Activated T-helper 17 cell treated with anti-CD3 and anti-CD28 coated beads, Interleukin-2, amount 50 U/mL, for 72 hours (primary cell): Measurements from ENCODE around the gene SCART1. TPM values are rescaled to one million over a fixed set of nuclear protein-coding genes. Genes with fewer than 3 reads are reported as not detected.
"Not testable (repeated sequence)": the region's sequence is repeated elsewhere in the genome, so short reads cannot be mapped to it uniquely, and the experiment has no call there.

Experiments
- ATAC-seq: fragments of 150-1000 bp; cut with Tn5 transposase; replicated peaks from 2 replicates; pipeline ENCODE4 v1.10.0; 2021; ENCODE audit warnings: mild to moderate bottlenecking, moderate library complexity
- H3K27ac Mint-ChIP-seq: one replicate; pipeline ENCODE4 v1.8.0; 2022; ENCODE audit warnings: mixed read lengths
- H3K27me3 Mint-ChIP-seq: one replicate; pipeline ENCODE4 v1.8.0; 2022; ENCODE audit warnings: mixed read lengths
- H3K36me3 Mint-ChIP-seq: one replicate; pipeline ENCODE4 v1.8.0; 2022; ENCODE audit warnings: low read depth, mild to moderate bottlenecking, mixed read lengths
- H3K4me1 Mint-ChIP-seq: one replicate; pipeline ENCODE4 v1.8.0; 2022; ENCODE audit warnings: mixed read lengths
- H3K4me3 Mint-ChIP-seq: one replicate; pipeline ENCODE4 v1.8.0; 2022; ENCODE audit warnings: mild to moderate bottlenecking, mixed read lengths
- H3K9me3 Mint-ChIP-seq: one replicate; pipeline ENCODE4 v1.8.0; 2022; ENCODE audit warnings: mixed read lengths
- total RNA-seq, 2 donors: library from RNA; stranded (reverse); gene quantifications; one replicate each; pipeline ENCODE4 v1.2.3, GENCODE V29; 2022

SCART1 gene
- total RNA-seq, 2 donors from 2014 or later = 7.2 to 17.3 TPM

GRCh38 chr10:133467286-133467911 is 13.7 kb downstream of the SCART1 start:
- no peak for ATAC-seq
- Mint-ChIP-seq H3K27ac (no peak overlapping the region), H3K4me1 (peaks cover 13% of the 10 kb centered on the region), H3K9me3 (no peaks in the 10 kb centered on the region), H3K36me3 (peaks cover 32% of the 10 kb centered on the region), H3K27me3 (no peaks in the 10 kb centered on the region), H3K4me3 (no peak overlapping the region)

GRCh38 chr10:133469205-133469604 is 15.5 kb downstream of the SCART1 start:
- H3K27me3 Mint-ChIP-seq, H3K27ac Mint-ChIP-seq, H3K4me3 Mint-ChIP-seq, H3K9me3 Mint-ChIP-seq, ATAC-seq: not testable (repeated sequence)
- Mint-ChIP-seq H3K36me3 (peaks cover 26% of the 10 kb centered on the region), H3K4me1 (peaks cover 25% of the 10 kb centered on the region)

GRCh38 chr10:133471300-133472109 is 17.8 kb downstream of the SCART1 start:
- ATAC-seq = no peak
- H3K4me1 Mint-ChIP-seq = peaks cover 34% of the 10 kb centered on the region
- H3K27ac Mint-ChIP-seq = no peak overlapping the region

GRCh38 chr10:133473270-133473669 is 19.5 kb downstream of the SCART1 start:
- Mint-ChIP-seq H3K9me3 (no peaks in the 10 kb centered on the region), H3K27me3 (no peaks in the 10 kb centered on the region), H3K4me1 (peaks cover 28% of the 10 kb centered on the region), H3K36me3 (peaks cover 11% of the 10 kb centered on the region), H3K27ac (peak overlapping the region; percentile 79), H3K4me3 (peak overlapping the region; percentile 63)
- ATAC-seq = no peak

More at GRCh38 chr10:133471300-133472109, 17.8 kb downstream of the SCART1 start:
- no peaks in the 10 kb centered on the region for H3K27me3 Mint-ChIP-seq
- no peaks in the 10 kb centered on the region for H3K9me3 Mint-ChIP-seq
- H3K36me3 Mint-ChIP-seq = peaks cover 26% of the 10 kb centered on the region
- no peak overlapping the region for H3K4me3 Mint-ChIP-seq

GRCh38 chr10:133474027-133474426 is 20.3 kb downstream of the SCART1 start:
- Mint-ChIP-seq H3K27ac (peak overlapping the region; percentile 88), H3K36me3 (peaks cover 5% of the 10 kb centered on the region), H3K4me3 (peak overlapping the region; percentile 63), H3K9me3 (no peaks in the 10 kb centered on the region), H3K4me1 (peaks cover 26% of the 10 kb centered on the region), H3K27me3 (no peaks in the 10 kb centered on the region)
- ATAC-seq = peak; percentile 59

GRCh38 chr10:133474665-133475424 is 21.1 kb downstream of the SCART1 start:
- H3K27me3 Mint-ChIP-seq = no peaks in the 10 kb centered on the region
- no peak for ATAC-seq
- H3K36me3 Mint-ChIP-seq = no peaks in the 10 kb centered on the region
- no peaks in the 10 kb centered on the region for H3K9me3 Mint-ChIP-seq
- H3K4me1 Mint-ChIP-seq = peaks cover 26% of the 10 kb centered on the region
- peak overlapping the region; percentile 63 for H3K4me3 Mint-ChIP-seq
- peak overlapping the region; percentile 88 for H3K27ac Mint-ChIP-seq

GRCh38 chr10:133475425-133475734 is 21.6 kb downstream of the SCART1 start:
- H3K4me3 Mint-ChIP-seq = peak overlapping the region; percentile 63
- H3K4me1 Mint-ChIP-seq = peaks cover 26% of the 10 kb centered on the region
- peak; percentile 86 for ATAC-seq
- peak overlapping the region; percentile 88 for H3K27ac Mint-ChIP-seq
- H3K27me3 Mint-ChIP-seq = no peaks in the 10 kb centered on the region
- no peaks in the 10 kb centered on the region for H3K9me3 Mint-ChIP-seq
- no peaks in the 10 kb centered on the region for H3K36me3 Mint-ChIP-seq

GRCh38 chr10:133475821-133476640 is 22.3 kb downstream of the SCART1 start:
- ATAC-seq = peak; percentile 86
- peak overlapping the region; percentile 88 for H3K27ac Mint-ChIP-seq
- no peaks in the 10 kb centered on the region for H3K36me3 Mint-ChIP-seq
- H3K4me1 Mint-ChIP-seq = peaks cover 26% of the 10 kb centered on the region
- no peaks in the 10 kb centered on the region for H3K9me3 Mint-ChIP-seq
- no peaks in the 10 kb centered on the region for H3K27me3 Mint-ChIP-seq
- peak overlapping the region; percentile 63 for H3K4me3 Mint-ChIP-seq

- no peaks in the 10 kb centered on the region for H3K27me3 Mint-ChIP-seq
- no peak overlapping the region for H3K4me3 Mint-ChIP-seq
- H3K36me3 Mint-ChIP-seq = no peaks in the 10 kb centered on the region
- no peak for ATAC-seq
- no peaks in the 10 kb centered on the region for H3K9me3 Mint-ChIP-seq
- H3K27ac Mint-ChIP-seq = no peak overlapping the region
- peaks cover 26% of the 10 kb centered on the region for H3K4me1 Mint-ChIP-seq
Observed at GRCh38 chr10:133476641-133476990, 22.9 kb downstream of the SCART1 start.

GRCh38 chr10:133481086-133481643 is 27.4 kb downstream of the SCART1 start:
- Mint-ChIP-seq H3K27ac (no peak overlapping the region), H3K4me1 (no peaks in the 10 kb centered on the region), H3K36me3 (peaks cover 13% of the 10 kb centered on the region), H3K9me3 (peaks cover 15% of the 10 kb centered on the region), H3K4me3 (no peak overlapping the region), H3K27me3 (no peaks in the 10 kb centered on the region)
- ATAC-seq = no peak

GRCh38 chr10:133481657-133482056 is 27.9 kb downstream of the SCART1 start:
- peaks cover 17% of the 10 kb centered on the region for H3K9me3 Mint-ChIP-seq
- ATAC-seq = no peak
- H3K4me3 Mint-ChIP-seq = no peak overlapping the region
- no peaks in the 10 kb centered on the region for H3K4me1 Mint-ChIP-seq
- peaks cover 13% of the 10 kb centered on the region for H3K36me3 Mint-ChIP-seq
- H3K27ac Mint-ChIP-seq = no peak overlapping the region
- no peaks in the 10 kb centered on the region for H3K27me3 Mint-ChIP-seq

GRCh38 chr10:133484818-133485217 is 31.1 kb downstream of the SCART1 start:
- H3K4me3 Mint-ChIP-seq = no peak overlapping the region
- no peaks in the 10 kb centered on the region for H3K27me3 Mint-ChIP-seq
- H3K9me3 Mint-ChIP-seq = peaks cover 21% of the 10 kb centered on the region
- ATAC-seq = no peak
- peaks cover 13% of the 10 kb centered on the region for H3K36me3 Mint-ChIP-seq
- H3K27ac Mint-ChIP-seq = no peak overlapping the region
- H3K4me1 Mint-ChIP-seq = peaks cover 7% of the 10 kb centered on the region

- peaks cover 21% of the 10 kb centered on the region for H3K9me3 Mint-ChIP-seq
- H3K27ac Mint-ChIP-seq = no peak overlapping the region
- H3K36me3 Mint-ChIP-seq = peaks cover 19% of the 10 kb centered on the region
Observed at GRCh38 chr10:133487085-133487484, 33.3 kb downstream of the SCART1 start.

GRCh38 chr10:133488354-133488753 is 34.6 kb downstream of the SCART1 start:
- no peak overlapping the region for H3K27ac Mint-ChIP-seq
- H3K4me3 Mint-ChIP-seq = no peak overlapping the region
- peaks cover 11% of the 10 kb centered on the region for H3K9me3 Mint-ChIP-seq
- H3K4me1 Mint-ChIP-seq = peaks cover 16% of the 10 kb centered on the region
- peaks cover 22% of the 10 kb centered on the region for H3K36me3 Mint-ChIP-seq
- no peak for ATAC-seq
- H3K27me3 Mint-ChIP-seq = no peaks in the 10 kb centered on the region

More at GRCh38 chr10:133487085-133487484, 33.3 kb downstream of the SCART1 start:
- Mint-ChIP-seq H3K27me3 (no peaks in the 10 kb centered on the region), H3K4me3 (no peak overlapping the region), H3K4me1 (peaks cover 15% of the 10 kb centered on the region)
- ATAC-seq = no peak
